ENCODE measurements around the gene ANKRD33. TPM values are rescaled to one million over a fixed set of nuclear protein-coding genes. Genes with fewer than 3 reads are reported as not detected.

ANKRD33 gene, protein sequence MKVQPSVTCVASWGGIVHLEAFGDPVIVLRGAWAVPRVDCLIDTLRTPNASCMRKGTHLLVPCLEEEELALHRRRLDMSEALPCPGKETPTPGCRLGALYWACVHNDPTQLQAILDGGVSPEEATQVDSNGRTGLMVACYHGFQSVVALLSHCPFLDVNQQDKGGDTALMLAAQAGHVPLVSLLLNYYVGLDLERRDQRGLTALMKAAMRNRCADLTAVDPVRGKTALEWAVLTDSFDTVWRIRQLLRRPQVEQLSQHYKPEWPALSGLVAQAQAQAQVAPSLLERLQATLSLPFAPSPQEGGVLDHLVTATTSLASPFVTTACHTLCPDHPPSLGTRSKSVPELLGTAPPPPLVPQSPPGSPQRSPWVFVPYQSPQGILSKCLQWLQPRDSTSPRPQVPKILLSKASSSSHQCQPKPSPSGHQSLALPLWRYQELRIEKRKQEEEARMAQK
- total RNA-seq (2022) (not detected in 2 replicates), Bru-seq, nascent RNA (not detected), BruChase-seq, experiment 1, labeled RNA remaining after a 6-hour chase (not detected), BruChase-seq, experiment 2, labeled RNA remaining after a 2-hour chase (not detected)
- long read RNA-seq, result 0 reads

- peaks cover 16% of the 10 kb centered on the region for H3K4me1 Mint-ChIP-seq (ENCODE audit: low read depth, unreplicated experiment)
- TF ChIP-seq, protein P1, sequence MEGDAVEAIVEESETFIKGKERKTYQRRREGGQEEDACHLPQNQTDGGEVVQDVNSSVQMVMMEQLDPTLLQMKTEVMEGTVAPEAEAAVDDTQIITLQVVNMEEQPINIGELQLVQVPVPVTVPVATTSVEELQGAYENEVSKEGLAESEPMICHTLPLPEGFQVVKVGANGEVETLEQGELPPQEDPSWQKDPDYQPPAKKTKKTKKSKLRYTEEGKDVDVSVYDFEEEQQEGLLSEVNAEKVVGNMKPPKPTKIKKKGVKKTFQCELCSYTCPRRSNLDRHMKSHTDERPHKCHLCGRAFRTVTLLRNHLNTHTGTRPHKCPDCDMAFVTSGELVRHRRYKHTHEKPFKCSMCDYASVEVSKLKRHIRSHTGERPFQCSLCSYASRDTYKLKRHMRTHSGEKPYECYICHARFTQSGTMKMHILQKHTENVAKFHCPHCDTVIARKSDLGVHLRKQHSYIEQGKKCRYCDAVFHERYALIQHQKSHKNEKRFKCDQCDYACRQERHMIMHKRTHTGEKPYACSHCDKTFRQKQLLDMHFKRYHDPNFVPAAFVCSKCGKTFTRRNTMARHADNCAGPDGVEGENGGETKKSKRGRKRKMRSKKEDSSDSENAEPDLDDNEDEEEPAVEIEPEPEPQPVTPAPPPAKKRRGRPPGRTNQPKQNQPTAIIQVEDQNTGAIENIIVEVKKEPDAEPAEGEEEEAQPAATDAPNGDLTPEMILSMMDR (IDR thresholded peaks at IDR 0.05; ENCODE audit: unreplicated experiment), result no peak
- DNase-seq, result peak; percentile 37
- no peaks in the 10 kb centered on the region for H3K36me3 Mint-ChIP-seq (ENCODE audit: insufficient read depth, unreplicated experiment)
- no TSS peak for BruUV-seq (replicated peaks)
- peaks cover 2% of the 10 kb centered on the region for H3K9me3 Mint-ChIP-seq (ENCODE audit: low read depth, unreplicated experiment)
- intact Hi-C loops (cut with micrococcal nuclease; ENCODE audit: unreplicated experiment), result no loop called here
- no peak within 1 kb of the TSS for H3K4me3 Mint-ChIP-seq (ENCODE audit: low read depth, unreplicated experiment)
- CTCF ChIA-PET, result no interaction called here
- no peak within 1 kb of the TSS for H3K27ac Mint-ChIP-seq (ENCODE audit: unreplicated experiment)
- peaks cover 6% of the 10 kb centered on the region for H3K27me3 Mint-ChIP-seq (ENCODE audit: unreplicated experiment)
Measured at GRCh38 chr12:51887476-51888315, at the start of gene ANKRD33. TSS of gene ANKRD33 (plus strand) at chr12:51888103. CDS start at chr12:51888187, 84 bp downstream.

- intact Hi-C loops (cut with micrococcal nuclease; ENCODE audit: unreplicated experiment), result no loop called here
- Mint-ChIP-seq H3K36me3 (ENCODE audit: insufficient read depth, unreplicated experiment) (no peaks in the 10 kb centered on the region), H3K4me1 (ENCODE audit: low read depth, unreplicated experiment) (no peaks in the 10 kb centered on the region), H3K27ac (ENCODE audit: unreplicated experiment) (no peak overlapping the region), H3K4me3 (ENCODE audit: low read depth, unreplicated experiment) (no peak overlapping the region), H3K27me3 (ENCODE audit: unreplicated experiment) (peaks cover 71% of the 10 kb centered on the region), H3K9me3 (ENCODE audit: low read depth, unreplicated experiment) (no peaks in the 10 kb centered on the region)
- no peak for DNase-seq
- CTCF ChIA-PET, result no interaction called here
- BruUV-seq (replicated peaks), result no TSS peak
- TF ChIP-seq, protein P1 (IDR thresholded peaks at IDR 0.05; ENCODE audit: unreplicated experiment), result no peak
Measured at GRCh38 chr12:51838762-51839161, 49.1 kb upstream of the ANKRD33 start.

GRCh38 chr12:51839310-51839947 is 48.5 kb upstream of the ANKRD33 start:
- no peaks in the 10 kb centered on the region for H3K4me1 Mint-ChIP-seq (ENCODE audit: low read depth, unreplicated experiment)
- no peaks in the 10 kb centered on the region for H3K9me3 Mint-ChIP-seq (ENCODE audit: low read depth, unreplicated experiment)
- DNase-seq, result no peak
- H3K27ac Mint-ChIP-seq (ENCODE audit: unreplicated experiment), result no peak overlapping the region
- no peaks in the 10 kb centered on the region for H3K36me3 Mint-ChIP-seq (ENCODE audit: insufficient read depth, unreplicated experiment)
- H3K27me3 Mint-ChIP-seq (ENCODE audit: unreplicated experiment), result peaks cover 71% of the 10 kb centered on the region
- intact Hi-C loops (cut with micrococcal nuclease; ENCODE audit: unreplicated experiment), result no loop called here
- TF ChIP-seq, protein P1 (IDR thresholded peaks at IDR 0.05; ENCODE audit: unreplicated experiment), result no peak
- BruUV-seq (replicated peaks), result no TSS peak
- CTCF ChIA-PET, result no interaction called here
- H3K4me3 Mint-ChIP-seq (ENCODE audit: low read depth, unreplicated experiment), result no peak overlapping the region

GRCh38 chr12:51840966-51841365 is 46.9 kb upstream of the ANKRD33 start:
- intact Hi-C loops (cut with micrococcal nuclease; ENCODE audit: unreplicated experiment), result no loop called here
- H3K4me3 Mint-ChIP-seq (ENCODE audit: low read depth, unreplicated experiment), result no peak overlapping the region
- BruUV-seq (replicated peaks), result no TSS peak
- H3K27ac Mint-ChIP-seq (ENCODE audit: unreplicated experiment), result no peak overlapping the region
- CTCF ChIA-PET, result no interaction called here
- H3K36me3 Mint-ChIP-seq (ENCODE audit: insufficient read depth, unreplicated experiment), result no peaks in the 10 kb centered on the region
- TF ChIP-seq, protein P1 (IDR thresholded peaks at IDR 0.05; ENCODE audit: unreplicated experiment), result no peak
- no peaks in the 10 kb centered on the region for H3K9me3 Mint-ChIP-seq (ENCODE audit: low read depth, unreplicated experiment)
- H3K27me3 Mint-ChIP-seq (ENCODE audit: unreplicated experiment), result peaks cover 85% of the 10 kb centered on the region
- peaks cover 5% of the 10 kb centered on the region for H3K4me1 Mint-ChIP-seq (ENCODE audit: low read depth, unreplicated experiment)
- DNase-seq, result no peak
